Stomach (tissue), 9 donors: ENCODE data around the gene PPP2R2B. TPM values are rescaled to one million over a fixed set of nuclear protein-coding genes. Genes with fewer than 3 reads are reported as not detected.
"Not testable (repeated sequence)": the region's sequence is repeated elsewhere in the genome, so short reads cannot be mapped to it uniquely, and the experiment has no call there.

ENCODE experiments used
- DNase-seq, 2 donors: peaks; one replicate each; pipeline versions ENCODE4 v3.0.0 to v3.0.0-alpha.2; 2013 to 2019
- H3K27ac ChIP-seq, 5 donors: fragments of 200-600 bp in 4 of 5; sonication (generic) in 4 of 5; one replicate each; pipeline ENCODE4 v1.5.1; 2013 to 2019; ENCODE audit warnings: mild to moderate bottlenecking in 1 of 5, moderate library complexity in 1 of 5
- H3K27me3 ChIP-seq, 3 donors: fragments of 200-600 bp; sonication (generic); one replicate each; pipeline ENCODE4 v1.5.1; 2017 to 2019; ENCODE audit warnings: mixed run types in 1 of 3
- H3K36me3 ChIP-seq, 4 donors: fragments of 200-600 bp; sonication (generic); 1 replicate in 3 of 4; 2 replicates in 1 of 4; pipeline ENCODE4 v1.5.1; 2016 to 2019
- H3K4me1 ChIP-seq, 4 donors: fragments of 200-600 bp; sonication (generic); one replicate each; pipeline ENCODE4 v1.5.1; 2016 to 2019
- H3K4me3 ChIP-seq, 4 donors: fragments of 200-600 bp; sonication (generic) in 3 of 4; one replicate each; pipeline ENCODE4 v1.5.1; 2016 to 2019; ENCODE audit warnings: mild to moderate bottlenecking in 1 of 4
- H3K9me3 ChIP-seq, 4 donors: fragments of 200-600 bp; sonication (generic); one replicate each; pipeline ENCODE4 v1.5.1; 2016 to 2019
- EP300 ChIP-seq: sonication (generic); formaldehyde crosslinking; IDR thresholded peaks from one replicate; pipeline ENCODE4 v1.6.1; 2017; ENCODE audit warnings: antibody characterized with exemption
- POLR2A ChIP-seq, 4 donors: fragments of 450-650 bp; IDR thresholded peaks; one replicate each; pipeline ENCODE4 v1.6.1; 2016; ENCODE audit warnings: antibody characterized with exemption in 4 of 4, control low read depth in 2 of 4, mild to moderate bottlenecking in 1 of 4, moderate library complexity in 1 of 4
- POLR2AphosphoS5 ChIP-seq, 3 donors: sonication (generic); formaldehyde crosslinking; IDR thresholded peaks; one replicate each; pipeline ENCODE4 v1.6.1; 2016; ENCODE audit warnings: antibody characterized with exemption in 3 of 3
- WGBS, 5 donors: extraction: QIAGEN DNeasy Blood & Tissue Kit in 3 of 5; methylation state at CpG; one replicate each; pipeline versions ENCODE4 v1.1.5 to v1.1.7; 2013 to 2018; 5-methylcytosine and 5-hydroxymethylcytosine counted together
- intact Hi-C: fragments of 100-400 bp; cut with DNase I; formaldehyde crosslinking; loops from one replicate; pipeline ENCODE4 v1.15.1; 2023; ENCODE audit warnings: low total_unique reads
- polyA plus RNA-seq, 3 donors: library from polyadenylated mRNA; stranded (reverse); fragments of 200-250 nt; gene quantifications; one replicate each; pipeline ENCODE4 v1.2.3, GENCODE V29; 2013
- total RNA-seq, 5 donors: library from RNA; depleted of rRNA; stranded (reverse); fragments of >200 nt; gene quantifications; one replicate each; pipeline versions ENCODE4 v1.1.0 to v1.2.3, GENCODE V29; 2014 to 2016
- TF ChIP-seq, protein P1 (sequence below), 7 experiments: fragments of 450-650 bp in 4 of 7; fragments of 200-600 bp in 3 of 7; sonication (generic) in 3 of 7; IDR thresholded peaks; one replicate each; pipeline ENCODE4 v1.5.1; 2016 to 2019; ENCODE audit warnings: antibody characterized with exemption in 7 of 7, control low read depth in 2 of 7, mild to moderate bottlenecking in 1 of 7
- donor health status: healthy with polysubstance abuse.
- donor health status: Bipolar disorder and iron deficiency.
- donor health status: healthy.

Gene PPP2R2B
- total and polyA plus RNA-seq, 8 donors = under 0.01 to 4.6 (median 0.75) TPM; not detected in 1

DNA sequence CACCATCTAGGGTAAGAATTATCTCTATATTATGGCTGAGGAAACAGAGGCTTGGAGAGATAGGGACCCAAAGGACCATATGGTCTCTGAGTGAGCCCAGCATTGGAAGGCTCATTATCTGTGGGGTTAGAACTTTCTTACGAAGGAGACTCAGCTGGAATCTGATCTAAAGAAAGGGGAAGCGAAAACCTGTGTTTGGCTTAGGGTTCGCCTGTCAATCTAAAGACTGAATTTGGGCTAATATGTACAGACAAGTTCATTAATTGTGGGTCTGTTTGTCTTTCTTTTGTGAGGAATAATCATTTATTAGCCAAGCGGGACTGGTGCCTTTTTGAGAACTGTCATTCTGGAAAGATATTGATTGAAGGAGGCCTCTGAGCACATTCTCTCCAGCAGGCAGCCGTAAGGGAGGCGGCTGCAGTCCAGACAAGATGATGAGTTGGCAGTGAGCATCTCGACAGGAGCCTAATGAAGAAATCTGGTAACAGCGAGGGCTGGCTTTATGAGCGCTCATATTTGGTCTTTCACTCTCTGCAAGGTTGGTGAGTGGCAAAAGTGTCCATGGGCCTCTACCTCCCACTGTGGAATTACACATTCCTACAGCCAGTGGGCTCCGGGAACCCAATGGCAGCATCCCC is 258.4 kb downstream of the PPP2R2B start:
- peaks cover 0 to 11% (median 7%) of the 10 kb centered on the region in 4 donors for H3K9me3 ChIP-seq
- H3K36me3 ChIP-seq = no peaks in the 10 kb centered on the region
- DNase-seq = no peak
- no peaks in the 10 kb centered on the region for H3K4me1 ChIP-seq
- no peaks in the 10 kb centered on the region for H3K27me3 ChIP-seq
- no peak overlapping the region for H3K27ac ChIP-seq
- no peak overlapping the region for H3K4me3 ChIP-seq
- TF ChIP-seq POLR2A (IDR thresholded peaks at IDR 0.05) (no peak), POLR2AphosphoS5 (IDR thresholded peaks at IDR 0.05) (no peak), EP300 (no peak)
- TF ChIP-seq, protein P1, sequence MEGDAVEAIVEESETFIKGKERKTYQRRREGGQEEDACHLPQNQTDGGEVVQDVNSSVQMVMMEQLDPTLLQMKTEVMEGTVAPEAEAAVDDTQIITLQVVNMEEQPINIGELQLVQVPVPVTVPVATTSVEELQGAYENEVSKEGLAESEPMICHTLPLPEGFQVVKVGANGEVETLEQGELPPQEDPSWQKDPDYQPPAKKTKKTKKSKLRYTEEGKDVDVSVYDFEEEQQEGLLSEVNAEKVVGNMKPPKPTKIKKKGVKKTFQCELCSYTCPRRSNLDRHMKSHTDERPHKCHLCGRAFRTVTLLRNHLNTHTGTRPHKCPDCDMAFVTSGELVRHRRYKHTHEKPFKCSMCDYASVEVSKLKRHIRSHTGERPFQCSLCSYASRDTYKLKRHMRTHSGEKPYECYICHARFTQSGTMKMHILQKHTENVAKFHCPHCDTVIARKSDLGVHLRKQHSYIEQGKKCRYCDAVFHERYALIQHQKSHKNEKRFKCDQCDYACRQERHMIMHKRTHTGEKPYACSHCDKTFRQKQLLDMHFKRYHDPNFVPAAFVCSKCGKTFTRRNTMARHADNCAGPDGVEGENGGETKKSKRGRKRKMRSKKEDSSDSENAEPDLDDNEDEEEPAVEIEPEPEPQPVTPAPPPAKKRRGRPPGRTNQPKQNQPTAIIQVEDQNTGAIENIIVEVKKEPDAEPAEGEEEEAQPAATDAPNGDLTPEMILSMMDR (IDR thresholded peaks at IDR 0.05) = no peak
- intact Hi-C loops = no loop called here
- WGBS, 5 donors = 61 to 86% (median 71%) methylated on average over 10 of the region's 10 CpGs

GRCh38 chr5:146618434-146618833 is 260.1 kb downstream of the PPP2R2B start:
- DNase-seq = no peak
- H3K27me3 ChIP-seq = no peaks in the 10 kb centered on the region
- no peak for TF ChIP-seq POLR2AphosphoS5 (IDR thresholded peaks at IDR 0.05)
- TF ChIP-seq EP300 = no peak
- TF ChIP-seq POLR2A (IDR thresholded peaks at IDR 0.05) = no peak
- TF ChIP-seq, protein P1 (IDR thresholded peaks at IDR 0.05) = no peak
- H3K4me1 ChIP-seq = no peaks in the 10 kb centered on the region
- no peaks in the 10 kb centered on the region for H3K36me3 ChIP-seq
- 61 to 74% (median 65%) methylated on average over 6 of the region's 6 CpGs for WGBS, 5 donors
- intact Hi-C loops = no loop called here
- no peak overlapping the region for H3K27ac ChIP-seq
- no peak overlapping the region for H3K4me3 ChIP-seq
- H3K9me3 ChIP-seq = peaks cover 0 to 11% (median 7%) of the 10 kb centered on the region in 4 donors

DNA sequence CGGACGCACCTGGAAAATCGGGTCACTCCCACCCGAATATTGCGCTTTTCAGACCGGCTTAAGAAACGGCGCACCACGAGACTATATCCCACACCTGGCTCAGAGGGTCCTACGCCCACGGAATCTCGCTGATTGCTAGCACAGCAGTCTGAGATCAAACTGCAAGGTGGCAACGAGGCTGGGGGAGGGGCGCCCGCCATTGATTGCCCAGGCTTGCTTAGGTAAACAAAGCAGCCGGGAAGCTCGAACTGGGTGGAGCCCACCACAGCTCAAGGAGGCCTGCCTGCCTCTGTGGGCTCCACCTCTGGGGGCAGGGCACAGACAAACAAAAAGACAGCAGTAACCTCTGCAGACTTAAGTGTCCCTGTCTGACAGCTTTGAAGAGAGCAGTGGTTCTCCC is 268.8 kb downstream of the PPP2R2B start:
- H3K36me3 ChIP-seq, H3K4me1 ChIP-seq, H3K27ac ChIP-seq, H3K4me3 ChIP-seq, H3K27me3 ChIP-seq, intact Hi-C loops, DNase-seq, H3K9me3 ChIP-seq: not testable (repeated sequence)
- 3 to 10% (median 7%) methylated on average over 2 to 5 of the region's 17 CpGs; no CpG with 5 or more reads in 1 of the 5 donors for WGBS, 5 donors

GRCh38 chr5:146607659-146608332 is 270.8 kb downstream of the PPP2R2B start:
- intact Hi-C loops = no loop called here
- TF ChIP-seq EP300 = no peak
- no peak for TF ChIP-seq POLR2A (IDR thresholded peaks at IDR 0.05)
- TF ChIP-seq, protein P1 (IDR thresholded peaks at IDR 0.05) = no peak
- no peak for TF ChIP-seq POLR2AphosphoS5 (IDR thresholded peaks at IDR 0.05)
- H3K4me1 ChIP-seq = no peaks in the 10 kb centered on the region
- no peak overlapping the region for H3K4me3 ChIP-seq
- no peak overlapping the region for H3K27ac ChIP-seq
- H3K9me3 ChIP-seq = no peaks in the 10 kb centered on the region
- no peaks in the 10 kb centered on the region for H3K27me3 ChIP-seq
- no peaks in the 10 kb centered on the region for H3K36me3 ChIP-seq
- peak in 1 of 2 donors; percentile 31 for DNase-seq

DNA sequence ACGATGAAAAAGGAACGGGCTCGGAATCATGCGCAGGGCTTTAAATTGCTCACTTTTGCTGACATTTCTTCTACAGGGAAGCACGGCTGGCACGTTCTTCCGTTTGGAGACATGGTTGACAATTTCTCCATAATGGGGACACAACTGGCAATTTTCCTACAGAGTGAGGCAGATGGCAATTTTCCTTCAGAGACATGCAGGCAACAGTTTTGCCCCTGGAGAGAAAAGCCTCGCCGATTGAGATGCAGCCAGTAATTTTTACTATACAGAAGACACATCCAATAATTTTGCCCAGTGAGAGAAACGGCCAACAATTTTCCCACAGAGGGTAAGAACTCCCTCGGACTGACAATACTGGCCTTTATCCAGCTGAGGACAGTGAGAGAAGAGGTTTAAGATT is 271.7 kb downstream of the PPP2R2B start:
- no peaks in the 10 kb centered on the region for H3K36me3 ChIP-seq
- no peaks in the 10 kb centered on the region for H3K27me3 ChIP-seq
- DNase-seq = no peak
- 88 to 94% (median 90%) methylated on average over 11 of the region's 11 CpGs for WGBS, 5 donors
- H3K9me3 ChIP-seq = no peaks in the 10 kb centered on the region
- no peaks in the 10 kb centered on the region for H3K4me1 ChIP-seq
- H3K27ac ChIP-seq = no peak overlapping the region
- H3K4me3 ChIP-seq = no peak overlapping the region
- intact Hi-C loops = no loop called here
- TF ChIP-seq POLR2A (IDR thresholded peaks at IDR 0.05) = no peak
- no peak for TF ChIP-seq EP300
- TF ChIP-seq, protein P1 (IDR thresholded peaks at IDR 0.05) = no peak
- TF ChIP-seq POLR2AphosphoS5 (IDR thresholded peaks at IDR 0.05) = no peak
